ENCODE results near the gene SERAC1.

The SERAC1 gene

GRCh38 chr6:158113802-158114201 lies 54.3 kb downstream of the SERAC1 start:
- no peak overlapping the region for H3K9ac ChIP-seq (ENCODE audit: low read length)
- H3K36me3 ChIP-seq (ENCODE audit: control insufficient read depth, low read depth, low read length), result peaks cover 7% of the 10 kb centered on the region
- no peaks in the 10 kb centered on the region for H3K4me1 ChIP-seq (ENCODE audit: control insufficient read depth, low read depth, low read length)
- H3K27ac ChIP-seq (ENCODE audit: low read length), result no peak overlapping the region
- H3K4me3 ChIP-seq (ENCODE audit: low read length), result no peak overlapping the region
- H3K27me3 ChIP-seq (ENCODE audit: control insufficient read depth, insufficient read depth, low read length), result no peaks in the 10 kb centered on the region
- H3K9me3 ChIP-seq (ENCODE audit: control insufficient read depth, low read depth, low read length), result no peaks in the 10 kb centered on the region

GRCh38 chr6:158111987-158112386 lies 56.1 kb downstream of the SERAC1 start:
- no peak overlapping the region for H3K4me3 ChIP-seq (ENCODE audit: low read length)
- H3K27me3 ChIP-seq (ENCODE audit: control insufficient read depth, insufficient read depth, low read length), result no peaks in the 10 kb centered on the region
- H3K9ac ChIP-seq (ENCODE audit: low read length), result no peak overlapping the region
- no peak overlapping the region for H3K27ac ChIP-seq (ENCODE audit: low read length)
- no peaks in the 10 kb centered on the region for H3K9me3 ChIP-seq (ENCODE audit: control insufficient read depth, low read depth, low read length)
- H3K36me3 ChIP-seq (ENCODE audit: control insufficient read depth, low read depth, low read length), result peaks cover 7% of the 10 kb centered on the region
- no peaks in the 10 kb centered on the region for H3K4me1 ChIP-seq (ENCODE audit: control insufficient read depth, low read depth, low read length)

GRCh38 chr6:158110986-158111385 lies 57.1 kb downstream of the SERAC1 start:
- H3K27me3 ChIP-seq (ENCODE audit: control insufficient read depth, insufficient read depth, low read length), result no peaks in the 10 kb centered on the region
- H3K9me3 ChIP-seq (ENCODE audit: control insufficient read depth, low read depth, low read length), result no peaks in the 10 kb centered on the region
- H3K4me1 ChIP-seq (ENCODE audit: control insufficient read depth, low read depth, low read length), result no peaks in the 10 kb centered on the region
- no peak overlapping the region for H3K9ac ChIP-seq (ENCODE audit: low read length)
- peaks cover 7% of the 10 kb centered on the region for H3K36me3 ChIP-seq (ENCODE audit: control insufficient read depth, low read depth, low read length)
- no peak overlapping the region for H3K27ac ChIP-seq (ENCODE audit: low read length)
- no peak overlapping the region for H3K4me3 ChIP-seq (ENCODE audit: low read length)

GRCh38 chr6:158109748-158110147 lies 58.3 kb downstream of the SERAC1 start:
- Histone ChIP-seq H3K9me3 (ENCODE audit: control insufficient read depth, low read depth, low read length) (no peaks in the 10 kb centered on the region), H3K4me3 (ENCODE audit: low read length) (no peak overlapping the region), H3K9ac (ENCODE audit: low read length) (no peak overlapping the region), H3K36me3 (ENCODE audit: control insufficient read depth, low read depth, low read length) (peaks cover 7% of the 10 kb centered on the region), H3K27me3 (ENCODE audit: control insufficient read depth, insufficient read depth, low read length) (no peaks in the 10 kb centered on the region), H3K27ac (ENCODE audit: low read length) (no peak overlapping the region), H3K4me1 (ENCODE audit: control insufficient read depth, low read depth, low read length) (no peaks in the 10 kb centered on the region)

DNA sequence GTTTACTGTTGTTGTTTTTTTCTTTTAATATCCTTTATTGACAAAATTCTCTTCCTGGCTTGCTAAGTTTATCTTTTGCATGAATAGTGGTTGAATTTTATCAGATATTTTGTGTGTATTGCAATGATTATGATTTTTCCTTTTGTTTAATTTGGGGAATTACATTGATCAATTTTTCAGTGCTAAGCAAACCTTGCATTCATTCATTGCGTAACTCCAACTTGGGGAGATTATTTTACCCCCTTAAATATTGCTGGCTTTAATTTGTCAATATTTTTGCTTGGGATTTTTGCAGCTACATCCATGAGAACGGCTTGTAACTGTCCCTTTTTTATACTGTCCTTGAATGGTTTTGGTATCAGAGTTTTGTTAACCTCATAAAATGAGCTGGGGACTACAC lies 63.4 kb downstream of the SERAC1 start:
- Histone ChIP-seq H3K27ac (ENCODE audit: low read length) (no peak overlapping the region), H3K9ac (ENCODE audit: low read length) (no peak overlapping the region), H3K36me3 (ENCODE audit: control insufficient read depth, low read depth, low read length) (peaks cover 2% of the 10 kb centered on the region), H3K27me3 (ENCODE audit: control insufficient read depth, insufficient read depth, low read length) (no peaks in the 10 kb centered on the region), H3K9me3 (ENCODE audit: control insufficient read depth, low read depth, low read length) (no peaks in the 10 kb centered on the region), H3K4me1 (ENCODE audit: control insufficient read depth, low read depth, low read length) (no peaks in the 10 kb centered on the region), H3K4me3 (ENCODE audit: low read length) (no peak overlapping the region)

DNA sequence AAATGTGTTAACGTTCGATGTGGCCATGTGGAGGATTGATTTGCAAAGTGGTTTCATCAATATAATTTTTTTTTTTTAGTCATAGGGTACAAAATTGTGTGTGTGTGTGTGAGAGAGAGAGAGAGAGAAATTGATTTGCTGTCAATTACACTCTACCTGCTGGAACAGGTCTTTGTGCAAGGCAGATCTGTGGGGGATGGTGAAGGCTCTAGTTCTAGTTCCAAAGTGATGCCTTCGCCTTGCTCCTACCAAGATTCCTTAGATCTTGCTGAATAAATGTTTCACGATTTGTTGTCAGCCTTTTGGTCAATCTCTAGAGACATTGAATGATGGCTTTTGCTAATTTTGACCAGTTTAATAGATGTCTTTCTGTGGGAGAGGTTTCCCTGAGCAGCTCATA lies 64.8 kb downstream of the SERAC1 start:
- H3K9me3 ChIP-seq (ENCODE audit: control insufficient read depth, low read depth, low read length), result no peaks in the 10 kb centered on the region
- H3K4me1 ChIP-seq (ENCODE audit: control insufficient read depth, low read depth, low read length), result no peaks in the 10 kb centered on the region
- H3K27ac ChIP-seq (ENCODE audit: low read length), result no peak overlapping the region
- H3K36me3 ChIP-seq (ENCODE audit: control insufficient read depth, low read depth, low read length), result no peaks in the 10 kb centered on the region
- no peaks in the 10 kb centered on the region for H3K27me3 ChIP-seq (ENCODE audit: control insufficient read depth, insufficient read depth, low read length)
- no peak overlapping the region for H3K4me3 ChIP-seq (ENCODE audit: low read length)
- no peak overlapping the region for H3K9ac ChIP-seq (ENCODE audit: low read length)

- no peak overlapping the region for H3K27ac ChIP-seq (ENCODE audit: low read length)
- H3K36me3 ChIP-seq (ENCODE audit: control insufficient read depth, low read depth, low read length), result peaks cover 12% of the 10 kb centered on the region
- no peak overlapping the region for H3K9ac ChIP-seq (ENCODE audit: low read length)
- no peak overlapping the region for H3K4me3 ChIP-seq (ENCODE audit: low read length)
- no peaks in the 10 kb centered on the region for H3K27me3 ChIP-seq (ENCODE audit: control insufficient read depth, insufficient read depth, low read length)
- no peaks in the 10 kb centered on the region for H3K4me1 ChIP-seq (ENCODE audit: control insufficient read depth, low read depth, low read length)
- no peaks in the 10 kb centered on the region for H3K9me3 ChIP-seq (ENCODE audit: control insufficient read depth, low read depth, low read length)
These were observed 72.4 kb downstream of the SERAC1 start for GRCh38 chr6:158095671-158096070.

DNA sequence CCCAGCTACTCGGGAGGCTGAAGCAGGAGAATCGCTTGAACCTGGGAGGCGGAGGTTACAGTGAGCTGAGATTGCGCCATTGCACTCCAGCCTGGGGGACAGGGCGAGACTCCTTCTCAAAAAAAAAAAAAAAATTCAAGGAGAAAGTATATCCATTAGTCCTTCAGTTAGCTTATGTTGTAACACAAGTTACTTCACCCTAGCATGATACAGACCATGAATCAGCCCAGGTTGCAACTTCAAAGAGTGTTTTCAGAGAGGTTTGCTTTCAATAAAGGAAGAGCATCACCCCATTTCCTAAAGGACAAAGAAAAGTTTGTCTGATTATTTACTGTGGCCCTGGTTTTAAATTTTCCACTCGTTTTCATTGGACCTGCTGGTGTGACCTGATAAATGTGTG lies 73.0 kb downstream of the SERAC1 start:
- Histone ChIP-seq H3K27ac (ENCODE audit: low read length) (no peak overlapping the region), H3K27me3 (ENCODE audit: control insufficient read depth, insufficient read depth, low read length) (no peaks in the 10 kb centered on the region), H3K36me3 (ENCODE audit: control insufficient read depth, low read depth, low read length) (peaks cover 12% of the 10 kb centered on the region), H3K4me3 (ENCODE audit: low read length) (no peak overlapping the region), H3K9ac (ENCODE audit: low read length) (no peak overlapping the region), H3K4me1 (ENCODE audit: control insufficient read depth, low read depth, low read length) (no peaks in the 10 kb centered on the region), H3K9me3 (ENCODE audit: control insufficient read depth, low read depth, low read length) (no peaks in the 10 kb centered on the region)

- Histone ChIP-seq H3K4me1 (ENCODE audit: control insufficient read depth, low read depth, low read length) (no peaks in the 10 kb centered on the region), H3K4me3 (ENCODE audit: low read length) (no peak overlapping the region), H3K9ac (ENCODE audit: low read length) (no peak overlapping the region), H3K27me3 (ENCODE audit: control insufficient read depth, insufficient read depth, low read length) (no peaks in the 10 kb centered on the region), H3K9me3 (ENCODE audit: control insufficient read depth, low read depth, low read length) (no peaks in the 10 kb centered on the region), H3K36me3 (ENCODE audit: control insufficient read depth, low read depth, low read length) (peaks cover 17% of the 10 kb centered on the region), H3K27ac (ENCODE audit: low read length) (no peak overlapping the region)
These were observed 75.3 kb downstream of the SERAC1 start for GRCh38 chr6:158092806-158093205.

DNA sequence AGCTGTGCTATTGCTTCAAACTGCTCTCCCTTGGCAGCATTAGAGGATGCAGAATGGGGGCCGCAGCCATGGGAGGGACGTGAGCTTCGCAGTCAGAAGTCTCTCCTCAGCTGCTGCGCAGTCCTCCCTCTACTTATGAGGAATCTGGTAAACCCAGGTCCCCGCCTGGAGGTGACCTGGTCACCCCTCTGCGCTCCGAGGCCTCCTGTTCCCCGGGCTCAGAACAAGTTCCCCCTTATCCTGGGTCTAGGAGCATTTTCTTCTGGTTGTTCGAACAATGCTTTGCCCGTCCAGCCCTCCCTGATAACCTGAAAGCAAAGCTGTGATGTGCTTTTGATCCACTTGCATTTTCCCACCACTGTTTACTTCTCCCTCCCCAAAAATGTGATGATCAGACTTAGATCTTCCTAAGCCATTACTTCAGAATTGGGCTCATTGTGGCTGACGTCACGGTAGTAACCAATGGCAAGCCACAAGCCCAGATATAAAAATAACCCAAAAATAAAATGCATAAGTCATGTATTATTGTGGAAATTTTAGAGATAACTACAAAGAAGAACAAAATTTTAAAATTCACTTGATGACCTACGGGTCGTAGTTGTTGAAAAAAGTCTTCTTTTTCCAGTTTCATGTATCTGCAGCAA lies 80.7 kb downstream of the SERAC1 start:
- no peaks in the 10 kb centered on the region for H3K27me3 ChIP-seq (ENCODE audit: control insufficient read depth, insufficient read depth, low read length)
- H3K9ac ChIP-seq (ENCODE audit: low read length), result no peak overlapping the region
- peaks cover 10% of the 10 kb centered on the region for H3K36me3 ChIP-seq (ENCODE audit: control insufficient read depth, low read depth, low read length)
- no peaks in the 10 kb centered on the region for H3K9me3 ChIP-seq (ENCODE audit: control insufficient read depth, low read depth, low read length)
- no peak overlapping the region for H3K27ac ChIP-seq (ENCODE audit: low read length)
- H3K4me3 ChIP-seq (ENCODE audit: low read length), result no peak overlapping the region
- H3K4me1 ChIP-seq (ENCODE audit: control insufficient read depth, low read depth, low read length), result no peaks in the 10 kb centered on the region

DNA sequence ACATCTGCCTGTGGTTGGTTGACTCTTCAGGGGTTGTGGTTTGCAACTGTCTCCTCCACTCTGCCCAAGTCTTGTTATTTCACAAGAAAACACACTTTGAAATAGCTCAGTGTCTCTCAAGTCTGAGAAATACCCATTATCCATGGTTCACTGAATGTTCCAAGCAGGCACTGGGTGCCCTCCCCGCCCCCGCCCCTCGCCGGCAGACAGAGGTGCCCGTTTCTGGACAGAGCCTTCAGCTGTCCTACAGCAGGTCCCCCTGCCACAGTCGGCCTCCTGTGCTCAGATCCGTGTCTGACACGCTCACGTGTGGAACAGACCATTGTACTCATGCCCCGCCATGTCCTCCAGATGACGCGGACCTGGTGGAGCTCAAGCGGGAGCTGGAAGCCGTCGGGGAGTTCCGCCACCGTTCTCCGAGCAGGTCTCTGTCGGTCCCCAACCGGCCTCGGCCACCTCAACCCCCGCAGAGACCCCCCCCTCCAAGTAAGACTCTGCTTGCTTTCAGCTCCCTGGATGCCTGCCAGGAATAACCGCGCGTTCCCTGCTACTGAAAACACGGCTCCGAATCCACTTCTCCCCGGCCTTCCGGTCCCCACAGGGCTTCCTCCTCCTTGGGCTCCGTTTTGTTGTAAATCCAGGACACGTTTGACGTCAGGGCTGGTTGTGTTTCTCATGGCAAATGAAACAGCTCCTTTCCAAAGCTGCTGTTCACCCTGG lies 81.4 kb downstream of the SERAC1 start:
- H3K4me1 ChIP-seq (ENCODE audit: control insufficient read depth, low read depth, low read length), result no peaks in the 10 kb centered on the region
- no peak overlapping the region for H3K27ac ChIP-seq (ENCODE audit: low read length)
- H3K9ac ChIP-seq (ENCODE audit: low read length), result no peak overlapping the region
- peaks cover 10% of the 10 kb centered on the region for H3K36me3 ChIP-seq (ENCODE audit: control insufficient read depth, low read depth, low read length)
- no peak overlapping the region for H3K4me3 ChIP-seq (ENCODE audit: low read length)
- no peaks in the 10 kb centered on the region for H3K9me3 ChIP-seq (ENCODE audit: control insufficient read depth, low read depth, low read length)
- H3K27me3 ChIP-seq (ENCODE audit: control insufficient read depth, insufficient read depth, low read length), result no peaks in the 10 kb centered on the region

GRCh38 chr6:158086054-158086503 lies 82.0 kb downstream of the SERAC1 start:
- Histone ChIP-seq H3K4me3 (ENCODE audit: low read length) (no peak overlapping the region), H3K4me1 (ENCODE audit: control insufficient read depth, low read depth, low read length) (no peaks in the 10 kb centered on the region), H3K9me3 (ENCODE audit: control insufficient read depth, low read depth, low read length) (no peaks in the 10 kb centered on the region), H3K9ac (ENCODE audit: low read length) (no peak overlapping the region), H3K36me3 (ENCODE audit: control insufficient read depth, low read depth, low read length) (peaks cover 10% of the 10 kb centered on the region), H3K27me3 (ENCODE audit: control insufficient read depth, insufficient read depth, low read length) (no peaks in the 10 kb centered on the region), H3K27ac (ENCODE audit: low read length) (no peak overlapping the region)

Data from iPS-18a (cell line).